ENCODE data around the gene DNAH9.

DNAH9 gene

GRCh38 chr17:11628374-11628773 is 30.1 kb downstream of the DNAH9 start:
- H3K9me3 ChIP-seq (ENCODE audit: control insufficient read depth in 2 of 2, low read length in 2 of 2), result no peaks in the 10 kb centered on the region
- no peak overlapping the region for H3K9ac ChIP-seq (ENCODE audit: low read depth in 1 of 2, low read length in 2 of 2)
- H3K4me3 ChIP-seq (ENCODE audit: low read length in 2 of 2), result no peak overlapping the region
- H3K27me3 ChIP-seq (ENCODE audit: control insufficient read depth in 2 of 2, insufficient read depth in 2 of 2, low read length in 2 of 2), result no peaks in the 10 kb centered on the region
- H3K36me3 ChIP-seq (ENCODE audit: control insufficient read depth in 2 of 2, insufficient read depth in 2 of 2, low read length in 2 of 2), result no peaks in the 10 kb centered on the region
- no peak overlapping the region for H3K27ac ChIP-seq (ENCODE audit: low read depth in 2 of 2, low read length in 2 of 2)
- H3K4me1 ChIP-seq (ENCODE audit: control insufficient read depth in 2 of 2, insufficient read depth in 2 of 2, low read length in 2 of 2), result peaks cover 0 to 5% of the 10 kb centered on the region in 2 donors

- no peaks in the 10 kb centered on the region for H3K27me3 ChIP-seq (ENCODE audit: control insufficient read depth in 2 of 2, insufficient read depth in 2 of 2, low read length in 2 of 2)
- no peak overlapping the region for H3K9ac ChIP-seq (ENCODE audit: low read depth in 1 of 2, low read length in 2 of 2)
- peaks cover 0 to 5% of the 10 kb centered on the region in 2 donors for H3K4me1 ChIP-seq (ENCODE audit: control insufficient read depth in 2 of 2, insufficient read depth in 2 of 2, low read length in 2 of 2)
- no peaks in the 10 kb centered on the region for H3K36me3 ChIP-seq (ENCODE audit: control insufficient read depth in 2 of 2, insufficient read depth in 2 of 2, low read length in 2 of 2)
- no peaks in the 10 kb centered on the region for H3K9me3 ChIP-seq (ENCODE audit: control insufficient read depth in 2 of 2, low read length in 2 of 2)
- H3K27ac ChIP-seq (ENCODE audit: low read depth in 2 of 2, low read length in 2 of 2), result no peak overlapping the region
- H3K4me3 ChIP-seq (ENCODE audit: low read length in 2 of 2), result no peak overlapping the region
These were observed 30.6 kb downstream of the DNAH9 start for GRCh38 chr17:11628831-11629230.

- Histone ChIP-seq H3K4me3 (ENCODE audit: low read length in 2 of 2) (no peak overlapping the region), H3K36me3 (ENCODE audit: control insufficient read depth in 2 of 2, insufficient read depth in 2 of 2, low read length in 2 of 2) (no peaks in the 10 kb centered on the region), H3K27me3 (ENCODE audit: control insufficient read depth in 2 of 2, insufficient read depth in 2 of 2, low read length in 2 of 2) (no peaks in the 10 kb centered on the region), H3K27ac (ENCODE audit: low read depth in 2 of 2, low read length in 2 of 2) (no peak overlapping the region), H3K4me1 (ENCODE audit: control insufficient read depth in 2 of 2, insufficient read depth in 2 of 2, low read length in 2 of 2) (no peaks in the 10 kb centered on the region), H3K9ac (ENCODE audit: low read depth in 1 of 2, low read length in 2 of 2) (no peak overlapping the region), H3K9me3 (ENCODE audit: control insufficient read depth in 2 of 2, low read length in 2 of 2) (no peaks in the 10 kb centered on the region)
These were observed 38.5 kb downstream of the DNAH9 start for GRCh38 chr17:11636771-11637170.

- no peaks in the 10 kb centered on the region for H3K4me1 ChIP-seq (ENCODE audit: control insufficient read depth in 2 of 2, insufficient read depth in 2 of 2, low read length in 2 of 2)
- no peaks in the 10 kb centered on the region for H3K9me3 ChIP-seq (ENCODE audit: control insufficient read depth in 2 of 2, low read length in 2 of 2)
- no peaks in the 10 kb centered on the region for H3K27me3 ChIP-seq (ENCODE audit: control insufficient read depth in 2 of 2, insufficient read depth in 2 of 2, low read length in 2 of 2)
- H3K4me3 ChIP-seq (ENCODE audit: low read length in 2 of 2), result no peak overlapping the region
- no peak overlapping the region for H3K27ac ChIP-seq (ENCODE audit: low read depth in 2 of 2, low read length in 2 of 2)
- no peak overlapping the region for H3K9ac ChIP-seq (ENCODE audit: low read depth in 1 of 2, low read length in 2 of 2)
- no peaks in the 10 kb centered on the region for H3K36me3 ChIP-seq (ENCODE audit: control insufficient read depth in 2 of 2, insufficient read depth in 2 of 2, low read length in 2 of 2)
These were observed 39.5 kb downstream of the DNAH9 start for GRCh38 chr17:11637796-11638195.

GRCh38 chr17:11638700-11639265 is 40.5 kb downstream of the DNAH9 start:
- H3K4me1 ChIP-seq (ENCODE audit: control insufficient read depth in 2 of 2, insufficient read depth in 2 of 2, low read length in 2 of 2), result no peaks in the 10 kb centered on the region
- no peaks in the 10 kb centered on the region for H3K27me3 ChIP-seq (ENCODE audit: control insufficient read depth in 2 of 2, insufficient read depth in 2 of 2, low read length in 2 of 2)
- no peaks in the 10 kb centered on the region for H3K9me3 ChIP-seq (ENCODE audit: control insufficient read depth in 2 of 2, low read length in 2 of 2)
- H3K27ac ChIP-seq (ENCODE audit: low read depth in 2 of 2, low read length in 2 of 2), result no peak overlapping the region
- H3K36me3 ChIP-seq (ENCODE audit: control insufficient read depth in 2 of 2, insufficient read depth in 2 of 2, low read length in 2 of 2), result no peaks in the 10 kb centered on the region
- H3K4me3 ChIP-seq (ENCODE audit: low read length in 2 of 2), result no peak overlapping the region
- no peak overlapping the region for H3K9ac ChIP-seq (ENCODE audit: low read depth in 1 of 2, low read length in 2 of 2)

- H3K36me3 ChIP-seq (ENCODE audit: control insufficient read depth in 2 of 2, insufficient read depth in 2 of 2, low read length in 2 of 2), result no peaks in the 10 kb centered on the region
- peaks cover 2 to 4% of the 10 kb centered on the region in 2 donors for H3K4me1 ChIP-seq (ENCODE audit: control insufficient read depth in 2 of 2, insufficient read depth in 2 of 2, low read length in 2 of 2)
- no peaks in the 10 kb centered on the region for H3K27me3 ChIP-seq (ENCODE audit: control insufficient read depth in 2 of 2, insufficient read depth in 2 of 2, low read length in 2 of 2)
- H3K27ac ChIP-seq (ENCODE audit: low read depth in 2 of 2, low read length in 2 of 2), result no peak overlapping the region
- no peak overlapping the region for H3K4me3 ChIP-seq (ENCODE audit: low read length in 2 of 2)
- H3K9me3 ChIP-seq (ENCODE audit: control insufficient read depth in 2 of 2, low read length in 2 of 2), result no peaks in the 10 kb centered on the region
- H3K9ac ChIP-seq (ENCODE audit: low read depth in 1 of 2, low read length in 2 of 2), result no peak overlapping the region
These were observed 41.6 kb downstream of the DNAH9 start for GRCh38 chr17:11639736-11640462.

- H3K9ac ChIP-seq (ENCODE audit: low read depth in 1 of 2, low read length in 2 of 2), result no peak overlapping the region
- H3K9me3 ChIP-seq (ENCODE audit: control insufficient read depth in 2 of 2, low read length in 2 of 2), result no peaks in the 10 kb centered on the region
- H3K36me3 ChIP-seq (ENCODE audit: control insufficient read depth in 2 of 2, insufficient read depth in 2 of 2, low read length in 2 of 2), result no peaks in the 10 kb centered on the region
- H3K27me3 ChIP-seq (ENCODE audit: control insufficient read depth in 2 of 2, insufficient read depth in 2 of 2, low read length in 2 of 2), result no peaks in the 10 kb centered on the region
- H3K4me3 ChIP-seq (ENCODE audit: low read length in 2 of 2), result no peak overlapping the region
- no peak overlapping the region for H3K27ac ChIP-seq (ENCODE audit: low read depth in 2 of 2, low read length in 2 of 2)
- peaks cover 2 to 4% of the 10 kb centered on the region in 2 donors for H3K4me1 ChIP-seq (ENCODE audit: control insufficient read depth in 2 of 2, insufficient read depth in 2 of 2, low read length in 2 of 2)
These were observed 42.2 kb downstream of the DNAH9 start for GRCh38 chr17:11640463-11640814.

- H3K4me3 ChIP-seq (ENCODE audit: low read length in 2 of 2), result no peak overlapping the region
- no peak overlapping the region for H3K27ac ChIP-seq (ENCODE audit: low read depth in 2 of 2, low read length in 2 of 2)
- no peaks in the 10 kb centered on the region for H3K36me3 ChIP-seq (ENCODE audit: control insufficient read depth in 2 of 2, insufficient read depth in 2 of 2, low read length in 2 of 2)
- no peaks in the 10 kb centered on the region for H3K9me3 ChIP-seq (ENCODE audit: control insufficient read depth in 2 of 2, low read length in 2 of 2)
- peaks cover 2 to 4% of the 10 kb centered on the region in 2 donors for H3K4me1 ChIP-seq (ENCODE audit: control insufficient read depth in 2 of 2, insufficient read depth in 2 of 2, low read length in 2 of 2)
- H3K27me3 ChIP-seq (ENCODE audit: control insufficient read depth in 2 of 2, insufficient read depth in 2 of 2, low read length in 2 of 2), result no peaks in the 10 kb centered on the region
- no peak overlapping the region for H3K9ac ChIP-seq (ENCODE audit: low read depth in 1 of 2, low read length in 2 of 2)
These were observed 43.4 kb downstream of the DNAH9 start for GRCh38 chr17:11641521-11642275.

GRCh38 chr17:11642655-11643054 is 44.4 kb downstream of the DNAH9 start:
- H3K9me3 ChIP-seq (ENCODE audit: control insufficient read depth in 2 of 2, low read length in 2 of 2), result no peaks in the 10 kb centered on the region
- no peak overlapping the region for H3K4me3 ChIP-seq (ENCODE audit: low read length in 2 of 2)
- no peaks in the 10 kb centered on the region for H3K36me3 ChIP-seq (ENCODE audit: control insufficient read depth in 2 of 2, insufficient read depth in 2 of 2, low read length in 2 of 2)
- no peak overlapping the region for H3K9ac ChIP-seq (ENCODE audit: low read depth in 1 of 2, low read length in 2 of 2)
- H3K4me1 ChIP-seq (ENCODE audit: control insufficient read depth in 2 of 2, insufficient read depth in 2 of 2, low read length in 2 of 2), result peaks cover 2 to 4% of the 10 kb centered on the region in 2 donors
- H3K27me3 ChIP-seq (ENCODE audit: control insufficient read depth in 2 of 2, insufficient read depth in 2 of 2, low read length in 2 of 2), result no peaks in the 10 kb centered on the region
- H3K27ac ChIP-seq (ENCODE audit: low read depth in 2 of 2, low read length in 2 of 2), result no peak overlapping the region

GRCh38 chr17:11643851-11644250 is 45.6 kb downstream of the DNAH9 start:
- Histone ChIP-seq H3K36me3 (ENCODE audit: control insufficient read depth in 2 of 2, insufficient read depth in 2 of 2, low read length in 2 of 2) (no peaks in the 10 kb centered on the region), H3K9ac (ENCODE audit: low read depth in 1 of 2, low read length in 2 of 2) (no peak overlapping the region), H3K27me3 (ENCODE audit: control insufficient read depth in 2 of 2, insufficient read depth in 2 of 2, low read length in 2 of 2) (no peaks in the 10 kb centered on the region), H3K27ac (ENCODE audit: low read depth in 2 of 2, low read length in 2 of 2) (no peak overlapping the region), H3K4me1 (ENCODE audit: control insufficient read depth in 2 of 2, insufficient read depth in 2 of 2, low read length in 2 of 2) (peaks cover 2 to 4% of the 10 kb centered on the region in 2 donors), H3K4me3 (ENCODE audit: low read length in 2 of 2) (no peak overlapping the region), H3K9me3 (ENCODE audit: control insufficient read depth in 2 of 2, low read length in 2 of 2) (no peaks in the 10 kb centered on the region)

Measured in mucosa of rectum (tissue), 2 donors.